Stimulated activated CD8-positive, alpha-beta memory T cell treated with anti-CD3 and anti-CD28 coated beads, Interleukin-7, amount 100 ng/mL, for 1 hour (primary cell): ENCODE measurements around the gene ELF1.
A peak's percentile ranks its signal among the peaks of the same experiment; 100 is the strongest.

Source experiments
- DNase-seq, 2 donors: peaks; one replicate each; pipeline ENCODE4 v3.0.0-alpha.2; 2020; ENCODE audit warnings: low read depth in 2 of 2

Gene ELF1

DNA sequence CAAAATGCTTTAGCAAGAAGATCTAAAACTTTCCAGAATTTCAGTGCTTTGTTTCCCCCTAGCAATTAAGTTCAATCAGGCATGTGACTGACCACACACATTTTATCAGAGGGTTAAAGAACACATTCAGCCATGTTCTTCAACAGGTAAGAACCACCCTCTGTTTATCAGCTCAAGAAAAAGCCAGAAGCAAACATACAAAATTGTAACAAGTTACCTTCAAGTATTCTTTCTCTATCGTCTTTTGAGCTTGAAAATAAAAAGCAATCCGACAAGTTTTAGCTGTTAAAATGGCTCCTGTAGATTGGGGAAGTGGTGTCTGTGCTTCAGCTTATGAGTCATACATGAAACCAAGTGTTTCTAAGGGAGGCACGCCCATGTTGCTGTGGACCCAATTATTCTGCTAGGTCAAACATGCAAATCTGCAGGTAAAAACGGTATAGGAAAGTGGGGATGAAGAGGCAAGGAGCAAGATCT, at the start of gene ELF1:
ELF1 (minus strand) TSS at position 306 of the 477 bp plus-strand sequence. CDS start 37,262 bp downstream, outside the sequence.
- peak in 1 of 2 donors; percentile 28 for DNase-seq

DNA sequence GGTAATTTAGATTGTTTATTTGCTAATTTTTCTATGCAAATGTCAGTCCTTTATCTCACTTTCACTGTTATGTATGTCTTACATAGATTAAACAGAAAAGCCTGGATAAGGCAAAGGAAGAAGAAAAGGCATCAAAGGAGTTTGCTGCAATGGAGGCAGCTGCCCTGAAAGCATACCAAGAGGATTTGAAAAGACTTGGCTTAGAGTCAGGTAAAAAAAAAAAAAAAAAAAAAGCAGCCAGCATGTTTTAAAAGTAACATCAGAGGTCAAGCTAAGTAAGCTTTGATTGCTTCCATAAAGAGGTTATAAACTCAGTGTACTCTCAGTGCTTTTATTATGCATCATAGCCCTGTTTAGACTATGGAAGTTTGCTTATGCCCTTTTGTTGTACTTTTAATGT, 46.0 kb upstream of the ELF1 start:
- no peak for DNase-seq

DNA sequence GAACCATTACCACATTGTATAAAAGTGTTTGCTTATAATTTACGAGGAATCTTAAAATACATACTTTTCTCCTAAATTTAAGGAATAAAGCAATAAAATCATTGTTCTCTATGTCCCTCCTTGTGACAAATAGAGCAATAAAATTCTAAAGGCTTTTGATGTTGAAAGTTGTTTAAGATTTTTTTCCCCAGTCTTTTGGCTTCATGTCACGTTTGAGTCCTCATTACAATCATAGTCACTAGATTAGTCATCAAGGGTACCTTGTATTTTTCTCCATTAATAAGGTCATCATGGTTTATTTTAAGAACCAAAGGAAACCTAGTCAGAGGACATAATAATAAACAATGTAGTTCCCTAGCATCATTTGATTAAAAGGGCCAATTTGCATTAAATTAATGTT, 45.4 kb upstream of the ELF1 start:
- no peak for DNase-seq

DNA sequence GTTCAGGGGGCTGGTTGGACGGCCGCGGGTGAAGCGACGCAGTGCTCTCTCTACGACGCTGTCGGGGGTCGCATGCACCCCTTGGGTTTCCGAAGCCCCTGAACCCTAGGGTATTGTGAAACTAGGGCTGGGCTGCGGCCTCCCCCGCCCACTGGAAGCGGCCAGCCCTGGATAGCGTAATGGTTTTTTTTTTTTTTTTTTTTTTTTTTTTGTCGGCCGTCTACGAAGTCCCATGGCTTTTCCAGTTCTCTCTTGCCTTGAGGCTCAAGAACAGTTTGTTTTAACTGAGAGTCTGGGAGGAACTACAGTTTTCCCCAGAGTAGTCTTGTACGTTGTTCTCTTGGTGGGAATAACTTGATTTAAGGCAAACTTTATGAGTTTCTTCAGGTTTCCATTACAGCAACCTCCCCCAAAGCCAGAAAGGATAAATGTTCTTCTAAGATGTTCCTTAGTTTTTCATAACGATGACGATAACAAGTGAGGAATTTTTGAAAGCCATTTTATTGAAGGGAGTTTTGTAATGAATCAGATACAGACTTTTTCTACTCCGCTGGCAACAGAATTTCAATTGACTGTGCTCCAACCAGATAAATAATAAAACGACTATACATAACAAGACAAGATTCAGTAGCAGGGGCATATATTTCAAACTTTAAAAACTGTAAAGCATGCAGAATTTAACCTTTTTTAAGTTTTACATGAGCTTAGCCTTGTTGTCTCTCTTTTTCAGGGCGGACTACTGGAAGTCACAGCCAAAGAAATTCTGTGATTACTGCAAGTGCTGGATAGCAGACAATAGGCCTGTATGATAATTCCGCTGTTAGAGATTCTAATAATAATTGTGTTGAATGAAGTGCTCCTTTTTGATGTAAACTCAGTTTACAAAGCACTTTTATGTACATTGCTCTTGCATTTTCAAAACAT, 43.1 kb upstream of the ELF1 start:
- peak in 1 of 2 donors; percentile 9 for DNase-seq

DNA sequence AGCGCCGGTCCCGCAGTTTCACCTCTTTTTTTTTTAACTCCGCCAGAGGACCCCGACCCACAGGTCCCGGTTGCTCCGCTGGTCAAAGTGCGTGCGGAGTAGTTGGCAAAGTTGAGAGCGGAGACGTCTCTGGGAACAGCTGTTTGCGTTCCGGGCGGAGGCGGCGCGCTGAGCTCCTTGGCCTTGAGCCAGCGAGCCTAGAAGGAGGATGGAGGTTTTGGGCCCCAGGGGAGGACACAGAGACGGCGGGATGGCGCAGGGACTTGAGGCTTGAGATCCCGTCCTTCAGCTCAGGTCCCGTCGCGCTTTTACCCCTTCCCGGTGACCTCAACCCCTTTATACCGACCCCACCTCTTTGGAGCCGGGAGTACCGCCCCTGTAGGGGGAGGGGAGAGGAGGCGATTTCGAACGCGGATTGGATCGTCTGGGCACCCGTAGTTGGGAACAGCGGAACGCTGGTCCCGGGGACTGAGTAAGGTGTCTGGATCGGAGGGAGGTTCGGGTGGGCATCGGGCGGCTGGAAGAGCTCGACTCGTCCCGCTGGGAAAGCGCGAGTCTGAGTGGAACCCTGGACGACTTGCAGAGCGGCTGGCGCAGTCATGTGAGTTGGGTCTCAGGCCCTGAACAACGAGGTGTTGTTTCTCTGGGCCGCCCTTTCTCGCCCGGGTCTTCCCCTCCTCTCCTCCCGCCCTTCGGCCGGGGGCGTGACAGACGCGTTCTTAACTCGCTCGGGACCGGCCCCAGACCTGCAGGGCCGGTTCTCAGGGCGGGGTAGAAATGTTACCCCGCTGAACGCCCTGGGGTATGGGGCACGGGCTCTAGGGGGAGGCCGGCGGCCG, 42.2 kb upstream of the ELF1 start, which contains the start of gene WBP4:
WBP4 (plus strand) TSS at position 435 of the 839 bp plus-strand sequence; CDS start at position 600, 165 bp downstream.
- DNase-seq, result peak; percentile 67 to 75

DNA sequence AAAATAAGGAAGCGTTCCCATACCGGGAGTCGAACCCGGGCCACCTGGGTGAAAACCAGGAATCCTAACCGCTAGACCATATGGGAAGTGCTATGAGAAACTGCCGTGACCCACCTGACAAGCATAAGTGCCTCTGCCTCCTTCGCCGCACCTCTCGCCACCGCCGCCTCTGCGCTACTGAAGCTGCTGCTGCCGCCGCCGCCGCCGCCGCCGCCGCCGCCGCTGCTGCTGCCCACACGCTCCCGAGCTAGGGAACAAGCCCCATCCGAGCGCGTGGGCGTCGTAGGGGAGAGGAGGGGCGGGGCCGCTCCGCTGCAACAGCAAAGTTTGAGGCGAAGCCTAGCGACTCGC, 41.6 kb upstream of the ELF1 start:
- peak; percentile 59 to 75 for DNase-seq

DNA sequence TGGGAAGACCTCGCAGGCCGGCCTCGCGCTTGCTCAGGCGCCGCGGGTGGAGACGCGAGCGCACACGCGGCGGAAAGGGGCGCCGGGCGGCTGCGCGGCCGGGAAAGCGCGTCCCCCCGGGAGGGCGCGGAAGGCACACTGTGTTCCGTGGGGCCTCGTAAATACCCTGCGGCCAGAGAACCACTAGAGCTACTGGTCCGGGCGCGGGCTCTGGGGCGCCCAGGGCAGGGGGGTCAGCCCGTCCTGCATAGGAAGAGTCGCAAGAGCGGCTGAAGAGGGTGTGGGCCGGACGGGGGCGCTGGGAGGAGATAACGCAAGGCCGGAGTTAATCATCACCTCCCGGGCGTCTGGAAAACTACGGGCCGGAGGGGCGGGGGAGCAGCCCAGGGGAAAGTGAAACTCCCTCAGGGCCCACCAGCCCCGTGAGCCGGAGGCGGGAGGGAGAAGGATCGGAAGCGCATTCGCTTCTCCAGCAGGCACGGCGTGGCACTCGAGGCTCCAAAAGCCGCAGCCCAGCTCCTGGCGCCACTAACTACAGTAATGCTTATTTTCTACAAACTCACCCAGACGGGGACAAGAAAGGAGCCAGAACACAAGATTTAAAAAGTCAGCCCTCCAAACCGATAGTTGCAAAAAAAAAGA, 41.1 kb upstream of the ELF1 start:
- DNase-seq, result peak; percentile 42 to 53

DNA sequence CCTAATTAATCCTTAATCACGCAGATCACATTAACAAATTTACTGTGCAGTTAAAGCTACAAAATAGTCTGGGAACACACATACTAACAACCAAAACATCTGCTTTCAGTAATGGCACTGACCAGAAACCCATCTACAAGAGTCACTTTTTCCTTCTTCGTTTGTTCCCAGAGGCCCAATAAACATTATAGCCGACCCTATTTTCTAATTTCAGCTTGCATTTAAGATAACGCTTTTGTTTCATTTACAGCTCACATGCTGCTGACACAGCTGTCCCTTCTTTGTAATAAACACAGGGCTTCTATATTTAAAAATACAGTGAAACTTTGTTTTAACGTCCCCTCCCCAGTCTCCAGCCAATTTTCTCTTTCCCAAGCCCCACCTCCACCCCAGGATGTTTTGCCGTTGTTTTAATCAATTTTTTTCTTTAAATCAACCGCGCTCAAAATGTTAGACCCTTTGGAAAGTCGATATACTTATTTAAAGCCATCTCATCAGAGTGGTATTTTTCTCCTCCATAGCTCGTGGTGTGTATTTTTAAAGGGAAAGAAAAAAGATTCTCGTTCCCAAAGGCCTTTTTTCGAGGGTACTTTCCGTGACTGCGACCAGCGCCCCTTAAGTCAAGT, 40.5 kb upstream of the ELF1 start:
- no peak for DNase-seq

DNA sequence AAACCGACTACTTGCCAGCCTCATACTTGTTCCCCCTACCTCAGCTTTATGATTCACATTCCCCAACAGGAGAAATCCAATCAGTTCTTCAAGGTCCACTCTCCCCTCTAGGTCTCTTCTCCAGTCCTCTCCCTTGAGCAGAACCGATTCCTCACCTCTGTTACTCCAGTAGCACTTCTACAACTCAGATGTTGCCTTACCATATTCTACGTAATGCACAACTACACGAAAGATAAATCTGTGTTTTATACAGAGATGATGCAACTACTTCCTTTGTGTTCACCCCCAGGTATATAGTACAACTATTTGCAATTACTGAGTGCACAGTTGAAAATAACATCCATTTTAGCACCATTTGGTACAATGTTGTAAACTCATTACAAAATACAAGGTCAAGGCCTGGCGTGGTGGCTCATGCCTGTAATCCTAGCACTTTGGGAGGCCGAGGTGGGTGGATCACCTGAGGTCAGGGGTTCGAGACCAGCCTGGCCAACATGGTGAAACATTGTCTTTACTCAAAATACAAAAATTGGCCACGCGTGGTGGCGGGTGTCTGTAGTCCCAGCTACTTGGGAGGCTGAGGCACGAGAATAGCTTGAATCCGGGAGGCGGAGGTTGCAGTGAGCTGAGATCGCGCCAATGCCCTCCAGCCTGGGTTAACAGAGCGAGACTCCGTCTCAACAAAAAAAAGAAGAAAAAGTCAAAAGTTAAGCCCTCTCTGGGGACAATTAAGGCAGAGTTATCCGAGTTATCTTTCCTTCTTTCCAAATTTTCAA, 39.4 kb upstream of the ELF1 start:
- DNase-seq, result no peak

DNA sequence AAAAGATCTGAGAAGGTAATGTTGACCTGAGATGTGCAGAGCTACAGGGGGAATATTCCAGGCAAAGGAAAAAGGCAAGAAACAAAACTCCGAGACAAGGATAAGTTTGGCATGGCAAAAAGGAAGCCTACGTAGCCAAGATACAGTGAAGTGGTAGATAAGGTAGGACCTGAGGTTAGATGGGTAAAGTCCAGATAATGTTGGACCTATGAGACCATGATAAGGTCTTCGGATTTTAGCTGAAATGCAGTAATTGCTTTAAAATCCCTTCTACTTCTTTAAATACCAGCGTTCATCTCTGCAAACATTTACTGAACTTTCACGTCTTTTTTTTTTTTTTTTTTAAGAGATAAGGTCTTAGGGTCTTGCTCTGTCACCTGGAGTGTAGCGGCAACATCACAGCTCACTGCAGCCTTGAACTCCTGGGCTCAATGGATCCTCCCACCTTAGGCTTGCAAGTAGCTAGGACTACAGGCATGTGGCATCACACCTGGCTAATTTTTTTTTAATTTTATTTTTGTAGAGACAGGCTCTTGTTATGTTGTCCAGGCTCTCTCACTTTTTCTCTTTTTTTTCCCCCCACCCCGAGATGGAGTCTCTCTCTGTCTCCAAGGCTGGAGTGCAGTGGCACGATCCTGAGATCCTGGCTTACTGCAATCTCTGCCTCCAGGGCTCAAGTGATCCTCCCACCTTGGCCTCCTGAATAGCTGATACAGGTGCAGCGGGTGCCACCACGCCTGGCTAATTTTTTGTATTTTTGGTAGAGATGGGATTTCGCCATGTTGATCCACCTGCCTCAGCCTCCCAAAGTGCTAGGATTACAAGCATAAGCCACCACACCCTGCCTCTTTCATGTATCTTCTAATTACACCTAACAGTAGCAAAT, 38.0 kb upstream of the ELF1 start:
- DNase-seq, result no peak

DNA sequence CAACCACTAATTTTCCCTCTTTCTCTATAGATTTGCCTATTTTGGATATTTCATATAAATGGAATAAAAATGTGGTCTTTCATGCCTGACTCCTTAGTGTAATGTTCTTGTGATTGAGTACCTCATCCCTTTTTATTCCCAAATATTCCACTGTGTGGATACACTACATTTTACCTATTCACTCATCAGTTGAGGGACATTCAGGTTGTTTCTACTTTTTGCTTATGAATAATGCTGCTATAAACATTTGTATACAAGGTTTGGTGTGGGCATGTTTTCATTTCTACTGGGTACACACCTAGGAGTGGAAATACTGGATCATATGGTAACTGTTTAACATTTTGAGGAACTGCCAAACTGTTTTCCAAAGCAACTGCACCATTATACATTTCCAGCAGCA, 37.1 kb upstream of the ELF1 start:
- no peak for DNase-seq

DNA sequence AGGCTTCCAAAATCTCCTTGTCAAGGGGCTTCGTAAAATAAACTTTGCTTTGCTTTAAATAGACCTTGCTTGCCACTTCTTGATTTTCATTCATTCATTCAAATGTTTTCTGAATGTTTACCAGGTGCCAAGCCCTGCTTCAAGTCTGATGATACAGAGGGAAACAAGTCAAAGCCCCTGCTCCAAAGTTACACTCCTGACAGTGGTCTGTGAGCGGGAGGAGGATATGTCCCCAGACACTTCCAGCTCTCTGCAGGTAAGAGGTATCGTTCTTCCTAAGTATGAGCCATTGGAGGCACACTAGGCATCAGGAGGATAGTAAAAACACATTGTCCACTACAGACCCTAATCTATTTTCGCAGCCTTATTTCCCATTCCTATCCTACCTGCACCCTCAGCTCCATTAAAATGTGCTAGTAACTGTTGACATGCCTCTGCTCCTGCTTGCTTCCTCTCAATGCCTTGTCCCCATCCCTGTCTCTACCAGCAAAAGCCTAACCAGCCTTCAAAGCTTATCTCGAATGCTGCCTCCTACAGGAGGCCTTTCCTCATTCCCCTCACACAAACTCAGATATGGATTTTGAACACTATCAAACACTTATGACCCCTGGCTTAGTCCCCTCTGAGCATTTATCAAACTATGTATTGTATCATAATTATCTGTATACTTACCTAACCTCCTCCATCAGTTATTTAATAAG, 36.0 kb upstream of the ELF1 start:
- no peak for DNase-seq

DNA sequence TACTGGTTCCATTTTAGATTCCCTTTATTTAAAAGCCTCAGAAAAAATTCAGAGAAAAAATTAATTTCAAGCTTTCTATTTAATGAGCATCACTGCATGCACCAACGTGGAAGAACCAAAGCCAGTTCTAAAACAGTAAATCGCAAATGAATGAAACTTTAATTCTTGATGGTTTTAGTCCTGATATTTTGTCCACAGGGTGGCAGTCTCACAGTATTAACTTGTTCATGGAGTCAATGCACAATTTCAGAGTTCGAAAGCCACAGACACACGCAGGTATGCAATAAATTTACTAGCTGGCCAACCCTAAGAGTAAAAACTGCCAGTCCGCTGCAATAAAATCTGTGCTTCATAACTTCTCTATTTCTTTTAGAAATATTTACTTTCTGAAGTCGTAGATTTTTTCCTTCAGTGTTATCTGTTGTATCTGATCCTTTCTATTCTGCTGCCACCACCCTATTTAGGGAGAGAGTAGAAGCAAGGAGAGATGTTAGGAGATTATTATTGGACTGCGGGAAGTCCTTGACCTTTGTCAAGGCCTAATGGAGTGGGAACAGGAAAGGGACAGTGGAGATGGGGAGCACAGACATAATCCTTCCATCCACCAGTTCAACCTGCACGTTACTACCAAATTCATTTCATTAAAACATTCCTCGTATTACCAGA, 35.2 kb upstream of the ELF1 start:
- no peak for DNase-seq

DNA sequence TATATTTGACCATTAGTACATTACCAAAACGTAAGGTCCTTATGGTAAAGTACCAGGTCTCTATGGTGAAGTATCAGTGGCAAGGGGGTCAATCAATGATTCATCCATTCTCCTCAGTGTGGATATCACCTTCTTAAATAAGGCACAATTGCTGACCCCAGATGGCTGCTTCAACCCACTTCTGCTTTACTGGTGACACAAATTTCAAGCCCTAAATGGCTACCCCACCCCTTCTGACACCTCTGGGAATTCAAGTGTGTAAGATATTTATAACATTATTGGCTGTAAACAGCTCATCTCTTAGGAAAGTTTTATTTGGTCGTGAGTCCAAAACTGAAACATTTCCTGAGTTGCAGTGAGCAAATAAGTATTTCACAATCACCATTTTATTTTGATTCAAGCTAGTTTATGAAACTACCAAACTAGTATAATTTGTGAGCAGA, 34.3 kb upstream of the ELF1 start:
- DNase-seq, result no peak

DNA sequence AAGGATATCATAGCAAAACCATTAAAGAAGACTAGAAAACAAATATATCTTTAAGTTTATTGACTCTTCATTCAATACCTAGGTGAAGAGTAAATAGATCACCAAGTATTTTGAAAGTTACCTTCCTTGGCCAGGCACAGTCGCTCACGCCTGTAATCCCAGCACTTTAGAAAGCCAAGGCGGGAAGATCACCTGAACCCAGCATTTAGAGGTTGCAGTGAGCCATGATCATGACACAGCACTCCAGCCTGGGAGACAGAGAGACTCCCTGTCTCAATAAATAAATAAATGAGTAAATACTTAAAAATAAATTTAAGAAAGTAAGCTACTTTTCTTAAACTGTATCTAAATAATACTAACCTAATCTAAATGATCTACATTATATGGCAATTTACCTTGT, 33.3 kb upstream of the ELF1 start:
- DNase-seq, result no peak

DNA sequence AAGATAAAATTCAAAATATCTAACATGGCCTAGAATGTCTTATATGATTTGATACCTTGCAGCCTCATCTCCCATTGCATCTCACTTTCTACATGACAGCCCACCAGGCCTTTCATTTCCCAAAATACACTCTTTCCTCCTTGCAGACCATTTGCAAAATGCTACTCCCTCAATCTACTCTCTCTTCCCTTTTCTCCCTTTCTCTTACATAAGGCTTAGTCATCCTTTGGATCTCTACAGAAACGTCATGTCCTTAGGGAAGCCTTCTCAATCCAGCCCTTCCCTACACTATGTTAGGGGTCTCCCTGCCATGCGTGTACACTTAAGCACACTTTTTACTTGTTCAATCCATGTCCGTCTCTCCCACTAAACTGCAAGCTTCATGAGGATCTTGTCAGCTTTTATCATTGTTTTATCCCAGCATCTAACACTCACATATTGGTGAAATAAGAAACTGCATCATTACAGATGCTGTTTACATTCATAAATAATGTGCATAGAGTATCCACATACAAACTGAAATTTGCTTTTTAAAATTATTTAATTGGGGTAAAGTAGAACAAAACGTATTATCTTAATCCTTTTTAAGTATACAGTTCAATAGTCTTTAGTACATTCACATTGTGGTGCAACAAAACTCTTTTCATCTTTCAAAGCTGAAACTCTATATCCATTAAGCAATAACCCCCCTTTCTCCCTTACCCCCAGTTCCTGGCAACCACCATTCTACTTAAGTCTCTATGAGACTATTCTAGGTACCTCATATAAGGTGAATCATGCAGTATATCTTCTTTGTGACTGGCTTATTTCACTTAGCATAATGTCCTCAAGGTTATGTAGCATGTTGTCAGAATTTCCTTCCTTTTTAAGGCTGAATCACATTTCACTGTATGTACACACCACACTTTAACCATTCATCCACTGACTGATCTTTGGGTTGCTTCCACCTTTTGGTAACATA, 30.6 kb upstream of the ELF1 start:
- DNase-seq, result no peak

DNA sequence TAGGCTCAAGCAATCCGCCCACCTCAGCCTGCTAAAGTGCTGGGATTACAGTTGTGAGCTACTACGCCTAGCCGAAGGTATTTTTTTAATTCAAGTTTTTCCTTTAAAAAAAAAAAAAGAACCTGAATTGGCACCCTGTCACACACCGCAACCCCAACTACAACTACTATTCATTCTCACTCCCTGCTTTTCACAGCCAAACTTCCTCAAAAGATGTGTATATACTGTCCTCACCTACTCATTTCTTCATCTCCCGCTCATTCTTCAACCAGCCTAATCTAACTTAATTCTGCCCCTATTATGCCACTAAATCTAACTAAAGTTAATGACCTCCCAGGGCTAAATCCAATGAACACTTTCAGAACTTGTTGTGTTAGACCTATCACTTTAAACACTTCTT, 29.5 kb upstream of the ELF1 start:
- DNase-seq, result no peak
